Heart left ventricle (tissue), 16 donors: ENCODE measurements around the gene TTC19. TPM values are rescaled to one million over a fixed set of nuclear protein-coding genes. Genes with fewer than 3 reads are reported as not detected.
"Not testable (repeated sequence)": the region's sequence is repeated elsewhere in the genome, so short reads cannot be mapped to it uniquely, and the experiment has no call there.

Experiments
- ATAC-seq, 4 donors: fragments of 200-7000 bp; cut with Tn5 transposase; one replicate each; pipeline ENCODE4 v1.9.1; 2020 to 2022; ENCODE audit warnings: moderate library complexity in 4 of 4, mild to moderate bottlenecking in 3 of 4, moderate number of reproducible peaks in 1 of 4
- DNase-seq, 5 donors: peaks; one replicate each; pipeline ENCODE4 v3.0.0-alpha.2; 2020
- H3K27ac ChIP-seq, 12 donors: fragments of 200-600 bp; sonication (generic) in 4 of 12; one replicate each; pipeline versions ENCODE4 v1.5.0 to v1.8.0; 2016 to 2022; ENCODE audit warnings: mild to moderate bottlenecking in 2 of 12
- H3K27me3 ChIP-seq, 9 donors: fragments of 200-600 bp; sonication (generic) in 2 of 9; one replicate each; pipeline versions ENCODE4 v1.5.1 to v1.8.0; 2016 to 2022; ENCODE audit warnings: mild to moderate bottlenecking in 3 of 9
- H3K36me3 ChIP-seq, 9 donors: fragments of 200-600 bp; sonication (generic) in 2 of 9; one replicate each; pipeline versions ENCODE4 v1.5.0 to v1.8.0; 2018 to 2022; ENCODE audit warnings: mild to moderate bottlenecking in 2 of 9
- H3K4me1 ChIP-seq, 12 donors: fragments of 200-600 bp; sonication (generic) in 4 of 12; one replicate each; pipeline versions ENCODE4 v1.5.0 to v1.8.0; 2016 to 2022; ENCODE audit warnings: mild to moderate bottlenecking in 3 of 12
- H3K4me3 ChIP-seq, 12 donors: fragments of 200-600 bp; sonication (generic) in 4 of 12; one replicate each; pipeline versions ENCODE4 v1.5.0 to v1.8.0; 2017 to 2022; ENCODE audit warnings: mild to moderate bottlenecking in 9 of 12, moderate library complexity in 4 of 12
- H3K9me3 ChIP-seq, 12 donors: fragments of 200-600 bp; sonication (generic) in 4 of 12; one replicate each; pipeline versions ENCODE4 v1.5.0 to v1.8.0; 2016 to 2022; ENCODE audit warnings: mild to moderate bottlenecking in 1 of 12
- CTCF ChIP-seq, 12 donors: fragments of 200-600 bp; sonication (generic) in 4 of 12; IDR thresholded peaks; one replicate each; pipeline versions ENCODE4 v1.5.0 to v1.8.0; 2018 to 2022; ENCODE audit warnings: antibody characterized with exemption in 12 of 12, mild to moderate bottlenecking in 5 of 12
- POLR2A ChIP-seq, 2 donors: fragments of 450-650 bp; IDR thresholded peaks; one replicate each; pipeline ENCODE4 v1.6.1; 2017; ENCODE audit warnings: antibody characterized with exemption in 2 of 2, mild to moderate bottlenecking in 2 of 2, moderate library complexity in 2 of 2
- WGBS, 4 donors: extraction: QIAGEN DNeasy Blood & Tissue Kit in 2 of 4; methylation state at CpG; one replicate each; pipeline versions ENCODE4 v1.1.5 to v1.1.7; 2013 to 2018; 5-methylcytosine and 5-hydroxymethylcytosine counted together
- intact Hi-C, 10 donors: fragments of 100-400 bp; cut with DNase I; formaldehyde crosslinking; loops; one replicate each; pipeline versions ENCODE4 v1.11.1 to v1.14.2; 2022
- polyA plus RNA-seq, 2 donors: library from polyadenylated mRNA; stranded (reverse); fragments of 200-250 nt; gene quantifications; one replicate each; pipeline ENCODE4 v1.2.3, GENCODE V29; 2013
- total RNA-seq, 9 donors: library from RNA; depleted of rRNA in 2 of 9; stranded (reverse); fragments of >200 nt in 2 of 9; fragmentation: NEBNext Ultra II Directional in 3 of 9; extraction: Animal tissue kit (Norgen Biotek cat#: 25700) in 3 of 9; gene quantifications; one replicate each; pipeline versions ENCODE4 v1.1.0 to v1.2.4, GENCODE V29; 2016 to 2023
- donor health status: ischemic (EF 13 %, LVEDD 7.1; RV severe dilation, severe dysfunction).
- donor health status: healthy with polysubstance abuse.
- donor health status: DM: no; HTN: yes; CAD: no.
- donor health status: DM: no; HTN: no; CAD: no.
- donor health status: ischemic (EF 25% LVEDD 6.9; RV normal size, moderate dysfunction).
- donor health status: ischemic (EF 25% LVEDD 5.7; RV mildly dilated, moderate dysfunction).
- donor health status: healthy.
- donor health status: DM: yes; HTN: yes; CAD: no.
- donor health status: ischemic (EF 35%, LVEDD 5.7; RV mildly dilated, moderate dysfunction).
- donor health status: nonischemic (EF 11% LVEDD 7.7; RV severe dilation, severe dysfunction).
- donor health status: DM: yes; HTN: yes; CAD: no.
- donor health status: PGD.
- donor health status: ischemic (EF 29% LVEDD 5.4; RV normal size, mild dysfunction).
- donor health status: nonischemic (EF 23%, LVEDD 6.1; RV moderate dilation, normal function).

TTC19 gene
- total and polyA plus RNA-seq, 11 donors, result 10.3 to 47.0 (median 28.6) TPM

- Histone ChIP-seq H3K9me3 (no peaks in the 10 kb centered on the region), H3K4me1 (no peaks in the 10 kb centered on the region), H3K27me3 (no peaks in the 10 kb centered on the region), H3K36me3 (peaks cover 0 to 40% (median 31%) of the 10 kb centered on the region in 9 donors), H3K27ac (no peak overlapping the region), H3K4me3 (no peak overlapping the region)
- ATAC-seq (no peak), DNase-seq (no peak)
- TF ChIP-seq CTCF (IDR thresholded peaks at IDR 0.05) (no peak), POLR2A (IDR thresholded peaks at IDR 0.05) (no peak)
- intact Hi-C loops, result no loop called here
These were observed 26.6 kb upstream of the TTC19 start for GRCh38 chr17:15973016-15973415.

- 83 to 89% (median 87%) methylated on average over 6 of the region's 6 CpGs for WGBS, 4 donors
- no peak for ATAC-seq
These were observed 25.8 kb upstream of the TTC19 start for GRCh38 chr17:15973834-15974233.

GRCh38 chr17:15977894-15978293, 21.7 kb upstream of the TTC19 start:
- 91 to 100% (median 99%) methylated on average over 2 of the region's 2 CpGs for WGBS, 4 donors
- intact Hi-C loops, result no loop called here
- Histone ChIP-seq H3K9me3 (no peaks in the 10 kb centered on the region), H3K4me1 (peaks cover 0 to 5% (median 0%) of the 10 kb centered on the region in 12 donors), H3K27me3 (no peaks in the 10 kb centered on the region), H3K4me3 (no peak overlapping the region), H3K36me3 (peaks cover 0 to 77% (median 65%) of the 10 kb centered on the region in 9 donors), H3K27ac (no peak overlapping the region)
- ATAC-seq (no peak), DNase-seq (no peak)
- TF ChIP-seq POLR2A (IDR thresholded peaks at IDR 0.05), result no peak
- no peak for TF ChIP-seq CTCF (IDR thresholded peaks at IDR 0.05)

More at GRCh38 chr17:15973834-15974233, 25.8 kb upstream of the TTC19 start:
- Histone ChIP-seq H3K9me3 (no peaks in the 10 kb centered on the region), H3K27ac (no peak overlapping the region), H3K36me3 (peaks cover 0 to 47% (median 37%) of the 10 kb centered on the region in 9 donors), H3K27me3 (no peaks in the 10 kb centered on the region), H3K4me1 (no peaks in the 10 kb centered on the region), H3K4me3 (no peak overlapping the region)
- TF ChIP-seq POLR2A (IDR thresholded peaks at IDR 0.05) (no peak), CTCF (IDR thresholded peaks at IDR 0.05) (no peak)
- intact Hi-C loops, result no loop called here
- DNase-seq, result no peak

GRCh38 chr17:15978606-15979005, 21.0 kb upstream of the TTC19 start:
- peaks cover 0 to 84% (median 70%) of the 10 kb centered on the region in 9 donors for H3K36me3 ChIP-seq
- H3K27me3 ChIP-seq, result no peaks in the 10 kb centered on the region
- peaks cover 0 to 5% (median 0%) of the 10 kb centered on the region in 12 donors for H3K4me1 ChIP-seq
- no peak overlapping the region for H3K27ac ChIP-seq
- intact Hi-C loops, result no loop called here
- no peak overlapping the region for H3K4me3 ChIP-seq
- H3K9me3 ChIP-seq, result no peaks in the 10 kb centered on the region
- no peak for TF ChIP-seq POLR2A (IDR thresholded peaks at IDR 0.05)
- ATAC-seq, result no peak
- 73 to 94% (median 86%) methylated on average over 1 of the region's 1 CpG for WGBS, 4 donors
- DNase-seq, result no peak

GRCh38 chr17:15979013-15979412, 20.6 kb upstream of the TTC19 start:
- H3K4me3 ChIP-seq, ATAC-seq, H3K27ac ChIP-seq, intact Hi-C loops, H3K9me3 ChIP-seq, H3K27me3 ChIP-seq, H3K4me1 ChIP-seq, DNase-seq: not testable (repeated sequence)
- WGBS, 4 donors, result 61 to 80% (median 69%) methylated on average over 1 to 4 of the region's 4 CpGs
- peaks cover 0 to 87% (median 73%) of the 10 kb centered on the region in 9 donors for H3K36me3 ChIP-seq
